ENCODE results near the gene MIB1.
"Not testable (repeated sequence)": the region's sequence is repeated elsewhere in the genome, so short reads cannot be mapped to it uniquely, and the experiment has no call there.

MIB1 gene

DNA sequence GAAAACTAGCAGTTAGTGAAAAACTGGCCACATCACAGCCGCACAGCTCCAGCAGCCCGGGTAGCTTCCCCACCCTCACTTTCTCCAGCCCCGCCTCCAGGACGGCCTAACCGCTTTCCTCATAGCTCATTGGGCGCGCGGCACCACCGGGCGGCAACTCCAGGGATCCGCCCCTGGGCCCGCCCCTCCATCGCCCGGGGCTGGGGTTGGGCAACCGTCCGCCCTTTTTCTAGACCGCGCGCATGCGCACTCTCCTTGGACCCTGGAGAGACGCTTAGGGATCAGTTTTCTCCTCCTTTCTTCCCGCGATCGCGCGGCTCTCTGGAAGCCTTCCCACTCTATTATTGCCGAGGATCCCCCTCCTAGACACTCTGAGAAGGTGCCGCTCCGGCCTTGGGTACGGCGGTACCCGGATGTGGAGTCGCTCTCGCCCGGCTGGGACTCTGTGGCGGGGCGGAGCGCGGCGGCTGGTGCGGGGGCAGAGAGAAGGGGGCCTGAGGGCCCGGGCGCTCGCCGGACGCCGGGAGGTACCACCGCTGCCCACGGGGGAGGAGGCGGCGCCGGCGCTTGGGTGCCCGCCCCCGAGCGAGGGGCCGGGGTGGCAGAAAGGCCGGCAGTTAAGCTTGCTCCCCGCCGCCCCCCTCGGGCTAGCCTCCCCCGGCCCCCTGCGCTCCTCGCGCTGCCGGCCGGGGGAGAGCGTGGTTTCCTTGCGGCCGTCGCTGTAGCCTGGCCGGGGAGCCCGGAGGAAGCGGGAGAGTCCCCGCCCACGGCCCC is at the start of gene MIB1:
TSS of gene MIB1 (plus strand) at position 255 of the 774 bp plus-strand sequence. CDS start 792 bp downstream, outside the sequence.
- peak; percentile 96 to 99 (median 97) for DNase-seq

DNA sequence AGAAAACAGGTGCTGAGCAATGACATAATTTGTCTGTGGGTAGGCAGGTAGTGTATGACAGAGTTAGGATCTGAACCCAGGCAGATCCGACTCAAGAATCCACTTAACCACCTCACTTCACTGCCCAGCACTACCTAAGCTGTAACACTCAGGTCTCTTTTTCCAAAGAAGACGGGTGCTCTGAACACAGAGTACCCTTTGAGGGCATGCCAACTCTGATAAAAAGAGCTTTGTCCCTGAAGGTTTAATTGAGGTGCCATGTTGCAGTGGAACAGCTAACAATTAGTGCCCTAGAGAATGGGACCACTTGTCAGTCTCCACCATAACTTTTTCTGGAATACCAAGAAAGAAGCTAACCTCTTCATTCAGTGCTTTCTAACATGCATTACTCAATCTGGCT is 47.3 kb upstream of the MIB1 start:
- DNase-seq = no peak

GRCh38 chr18:21700528-21701075 is 40.0 kb upstream of the MIB1 start:
- DNase-seq = no peak

DNA sequence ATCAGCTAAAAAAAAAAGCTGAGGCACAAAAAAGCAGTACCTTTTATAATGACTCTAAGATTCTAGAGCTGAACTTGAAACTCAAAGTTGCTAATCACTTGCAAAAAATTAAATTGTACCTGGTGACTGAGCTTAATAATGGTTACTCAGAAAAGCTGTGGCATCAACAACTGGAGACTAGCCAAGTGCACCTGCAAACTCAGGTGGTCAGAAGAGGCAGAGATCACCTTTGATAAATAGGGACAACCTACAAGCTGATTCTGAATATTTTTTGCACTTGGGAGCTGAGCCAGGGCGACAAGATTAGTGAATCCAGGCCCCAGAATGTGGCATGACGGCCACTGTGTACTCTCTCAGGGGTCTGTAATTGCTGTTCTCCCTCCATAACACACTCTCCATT is 39.0 kb upstream of the MIB1 start:
- DNase-seq = no peak

DNA sequence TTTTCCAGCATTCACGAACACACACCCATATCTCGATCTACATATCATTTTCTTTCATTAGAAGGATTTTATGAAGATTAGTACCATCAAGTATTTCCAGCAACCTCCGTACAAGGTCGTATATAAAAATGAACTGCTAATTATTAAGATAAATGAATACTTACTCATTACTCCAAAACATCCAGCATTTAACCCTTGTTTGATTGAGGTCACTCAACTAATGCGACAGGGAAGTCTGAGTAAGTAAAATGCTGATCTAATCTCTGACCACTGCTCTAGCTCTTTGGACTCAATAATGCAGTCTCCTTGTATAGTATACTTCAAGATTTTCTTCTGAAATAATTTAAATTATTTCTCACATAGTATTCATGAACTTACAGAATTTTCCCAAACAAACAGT is 38.0 kb upstream of the MIB1 start:
- no peak for DNase-seq

- no peak for DNase-seq
These were observed 37.3 kb upstream of the MIB1 start for GRCh38 chr18:21703241-21703820.

GRCh38 chr18:21704603-21705364 is 35.8 kb upstream of the MIB1 start, which contains the start of gene ABHD3:
ABHD3 (minus strand) TSS chr18:21704774; CDS start chr18:21704665, 109 bp downstream.
- peak; percentile 78 to 89 (median 80) for DNase-seq

GRCh38 chr18:21706386-21706865 is 34.2 kb upstream of the MIB1 start:
- DNase-seq = no peak

DNA sequence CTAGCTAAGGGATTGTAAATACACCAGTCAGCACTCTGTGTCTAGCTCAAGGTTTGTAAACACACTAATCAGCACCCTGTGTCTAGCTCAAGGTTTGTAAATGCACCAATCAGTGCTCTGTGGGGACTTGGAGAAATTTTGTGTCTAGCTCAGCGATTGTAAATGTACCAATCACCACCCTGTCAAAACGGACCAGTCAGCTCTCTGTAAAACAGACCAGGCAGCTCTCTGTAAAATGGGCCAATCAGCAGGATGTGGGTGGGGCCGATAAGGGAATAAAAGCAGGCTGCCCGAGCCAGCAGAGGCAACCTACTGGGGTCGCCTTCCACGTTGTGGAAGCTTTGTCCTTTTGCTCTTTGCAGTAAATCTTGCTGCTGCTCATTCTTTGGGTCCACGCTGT is 33.5 kb upstream of the MIB1 start:
- not testable (repeated sequence) for DNase-seq

DNA sequence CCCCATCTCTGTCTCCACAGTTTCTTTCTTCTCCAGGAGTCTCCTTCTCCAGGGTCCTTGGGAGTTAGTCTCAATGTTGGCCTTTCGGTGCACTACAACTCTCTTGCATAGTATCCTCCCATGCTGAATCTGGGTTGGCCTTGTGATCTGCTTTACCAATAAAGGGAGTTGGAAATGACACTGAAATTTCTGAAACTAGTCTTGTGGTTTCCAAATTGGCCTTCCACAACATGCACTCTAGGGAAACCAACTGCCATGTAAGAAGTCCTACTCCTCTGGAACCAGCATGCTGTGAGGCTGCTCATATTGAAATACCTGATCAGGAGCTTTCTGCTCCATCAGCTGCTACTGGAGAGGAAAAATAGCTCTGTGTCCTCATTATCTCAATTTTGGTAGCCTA is 26.1 kb upstream of the MIB1 start:
- no peak for DNase-seq

DNA sequence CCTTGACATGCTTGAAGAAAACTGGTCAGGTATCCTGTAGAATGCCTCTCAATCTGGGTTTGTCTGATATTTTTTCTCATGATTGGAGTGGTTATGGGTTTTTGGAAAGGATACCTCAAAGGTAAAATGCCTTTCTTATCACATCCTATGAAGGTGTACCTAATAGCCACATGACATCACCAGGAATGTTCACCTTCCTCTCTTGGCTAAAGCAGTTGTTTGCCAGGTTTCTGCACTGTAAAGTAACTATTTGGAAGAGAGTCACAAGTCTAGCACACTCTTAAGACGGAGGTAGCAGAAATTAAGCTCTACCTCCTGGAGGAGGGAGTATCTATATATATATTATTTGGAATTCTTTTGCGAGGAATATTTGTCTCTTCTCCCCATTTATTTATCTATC is 17.9 kb upstream of the MIB1 start:
- DNase-seq = no peak

DNA sequence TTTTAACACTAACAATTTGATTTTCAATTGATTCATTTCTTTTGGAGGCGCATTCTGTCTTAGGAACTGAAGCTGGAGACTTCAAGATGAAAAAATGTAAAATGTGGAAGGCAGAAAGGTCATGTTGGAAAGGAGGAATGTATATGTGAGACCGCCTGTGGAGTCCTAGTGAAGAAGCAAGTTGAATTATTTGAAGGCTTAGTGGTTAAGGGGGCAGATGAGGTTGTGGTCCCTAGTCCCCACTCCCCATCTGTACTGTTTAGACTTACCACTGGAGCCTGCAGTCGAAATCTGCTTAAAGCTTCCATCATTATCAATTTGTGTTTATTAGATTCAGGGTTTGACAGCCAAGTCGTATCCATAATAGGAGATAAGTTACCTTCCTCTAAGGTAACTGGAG is 15.4 kb upstream of the MIB1 start:
- no peak for DNase-seq

- DNase-seq = no peak
These were observed 12.9 kb upstream of the MIB1 start for GRCh38 chr18:21727702-21728101.

DNA sequence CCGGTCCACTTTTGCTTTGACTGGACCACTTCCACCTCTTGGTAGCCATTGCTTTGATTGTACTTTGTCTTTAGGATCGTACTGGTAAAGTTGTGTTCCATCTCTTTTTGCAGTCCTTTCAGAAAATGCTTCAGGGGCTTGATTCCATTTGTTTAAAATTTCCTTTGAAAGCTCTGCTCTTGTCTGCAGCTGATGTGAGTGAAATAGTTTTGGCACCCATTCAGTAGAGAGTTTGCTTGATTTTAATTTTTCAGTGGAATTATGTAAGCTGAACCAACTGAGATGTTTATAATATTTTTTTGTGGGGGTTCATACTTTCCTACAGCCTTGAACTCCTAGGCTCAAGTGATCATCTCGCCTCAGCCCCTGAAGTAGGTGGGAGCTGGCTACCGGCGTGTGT is 7.6 kb upstream of the MIB1 start:
- DNase-seq = no peak

DNA sequence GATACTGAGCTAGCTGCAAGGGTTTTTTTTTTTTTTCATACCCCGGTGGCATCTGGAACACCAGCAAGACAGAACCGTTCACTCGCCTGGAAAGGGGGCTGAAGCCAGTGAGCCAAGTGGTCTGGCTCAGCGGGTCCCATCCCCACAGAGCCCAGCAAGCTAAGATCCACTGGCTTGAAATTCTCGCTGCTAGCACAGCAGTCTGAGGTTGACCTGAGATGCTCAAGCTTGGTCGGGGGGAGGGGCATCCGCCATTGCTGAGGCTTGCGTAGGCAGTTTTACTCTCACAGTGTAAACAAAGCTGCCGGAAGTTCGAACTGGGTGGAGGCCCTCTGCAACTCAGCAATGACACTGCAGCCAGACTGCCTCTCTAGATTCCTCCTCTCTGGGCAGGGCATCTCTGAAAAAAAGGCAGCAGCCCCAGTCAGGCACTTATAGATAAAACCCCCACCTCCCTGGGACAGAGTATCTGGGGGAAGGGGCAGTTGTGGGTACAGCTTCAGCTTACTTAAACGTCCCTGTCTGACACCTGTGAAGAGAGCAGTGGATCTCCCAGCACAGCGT is 5.1 kb upstream of the MIB1 start:
- peak in 2 of 4 experiments; percentile 21 to 28 for DNase-seq

GRCh38 chr18:21736926-21737325 is 3.7 kb upstream of the MIB1 start:
- not testable (repeated sequence) for DNase-seq

- DNase-seq = no peak
These were observed 721 bp upstream of the MIB1 start for GRCh38 chr18:21739604-21740537.

- peak in 2 of 4 experiments; percentile 23 to 27 for DNase-seq
These were observed 645 bp downstream of the MIB1 start for GRCh38 chr18:21741312-21741561.

DNA sequence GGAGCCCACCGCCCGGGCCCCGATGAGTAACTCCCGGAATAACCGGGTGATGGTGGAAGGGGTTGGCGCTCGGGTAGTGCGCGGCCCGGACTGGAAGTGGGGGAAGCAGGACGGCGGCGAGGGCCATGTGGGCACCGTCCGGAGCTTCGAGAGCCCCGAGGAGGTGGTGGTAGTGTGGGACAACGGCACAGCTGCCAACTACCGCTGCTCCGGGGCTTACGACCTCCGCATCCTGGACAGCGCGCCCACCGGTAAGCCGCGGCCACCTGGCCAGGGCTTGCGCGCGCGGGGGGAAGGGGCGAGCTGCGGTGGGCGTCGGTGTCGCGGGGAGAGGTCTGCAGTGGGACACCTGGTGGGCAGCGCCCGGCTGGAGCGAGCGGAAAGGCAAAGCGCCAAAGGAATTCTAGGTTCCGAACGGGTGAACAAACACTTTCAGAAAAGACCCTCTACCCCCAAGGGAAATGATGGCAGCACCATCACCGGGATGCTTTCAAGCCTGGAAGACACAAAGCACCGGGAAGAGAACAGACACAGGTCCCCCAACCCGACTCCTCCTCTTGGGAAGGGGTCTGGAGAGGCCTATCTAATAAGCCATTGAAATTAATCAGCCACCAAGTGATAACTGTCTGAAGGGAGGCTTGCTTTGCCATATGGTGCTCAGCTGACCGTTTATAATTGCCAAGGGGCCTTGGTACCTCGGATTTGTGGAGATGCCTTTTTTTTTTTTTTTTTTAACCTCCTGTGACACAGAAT is 1.1 kb downstream of the MIB1 start:
- peak in 1 of 4 experiments; percentile 16 for DNase-seq

DNA sequence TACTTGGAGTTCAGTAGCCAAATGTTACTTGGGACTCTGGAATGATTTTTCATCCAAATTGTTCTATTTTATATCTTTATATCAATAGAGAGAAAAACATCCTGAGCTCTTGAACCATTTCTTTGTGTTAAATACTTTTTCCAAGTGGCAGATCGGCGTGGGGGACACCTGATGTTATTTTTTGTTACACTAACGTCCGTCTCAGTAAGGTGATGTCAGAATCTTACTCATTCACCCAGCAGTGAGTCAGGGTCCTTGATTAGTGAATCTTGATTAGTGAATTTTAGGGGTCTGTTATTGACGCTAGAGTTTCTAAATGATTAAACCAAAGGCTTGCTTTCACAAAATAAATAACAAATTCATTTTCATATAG is 1.7 kb downstream of the MIB1 start:
- DNase-seq = no peak

DNA sequence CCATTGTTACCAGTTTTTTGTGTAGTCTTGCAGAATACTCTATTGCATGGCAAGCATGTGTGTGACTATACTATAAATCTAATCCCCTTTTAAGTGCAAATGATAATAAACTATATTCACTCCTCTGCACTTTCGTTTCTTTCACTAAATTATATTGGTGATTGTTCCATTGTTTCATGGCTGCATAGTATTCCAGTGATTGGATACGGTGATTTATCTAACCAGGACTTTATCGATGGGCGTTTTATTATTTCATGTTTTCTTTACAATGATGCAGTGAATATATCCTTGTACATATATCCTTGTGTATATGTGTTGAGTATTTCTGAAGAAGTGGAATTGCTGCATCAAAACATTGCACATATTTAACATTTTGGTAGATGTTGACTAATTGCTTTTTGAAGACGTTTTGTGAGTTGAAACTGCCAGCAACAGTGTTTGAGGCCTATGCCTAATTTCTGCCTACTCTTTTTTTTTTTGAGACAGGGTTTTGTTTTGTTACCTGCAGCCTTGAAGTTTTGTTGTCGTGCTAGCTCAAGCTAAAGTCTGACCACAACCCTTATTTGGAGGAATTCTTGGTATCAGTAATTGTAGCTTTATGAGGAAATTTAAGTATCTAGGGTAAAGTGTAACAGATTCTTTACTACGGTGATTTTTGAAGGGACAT is 2.7 kb downstream of the MIB1 start:
- DNase-seq = no peak
